HG03439 (cell line): ENCODE data around the gene CLP1.
"Not testable (repeated sequence)": the region's sequence is repeated elsewhere in the genome, so short reads cannot be mapped to it uniquely, and the experiment has no call there.

Experiments used
- ATAC-seq: cut with Tn5 transposase; IDR thresholded peaks from one replicate; pipeline ENCODE4 v1.9.1; 2021; ENCODE audit warnings: mild to moderate bottlenecking, moderate library complexity; ENCODE audit not compliant: unreplicated experiment

Gene CLP1

GRCh38 chr11:57640068-57640800 is 17.3 kb upstream of the CLP1 start:
- no peak for ATAC-seq

DNA sequence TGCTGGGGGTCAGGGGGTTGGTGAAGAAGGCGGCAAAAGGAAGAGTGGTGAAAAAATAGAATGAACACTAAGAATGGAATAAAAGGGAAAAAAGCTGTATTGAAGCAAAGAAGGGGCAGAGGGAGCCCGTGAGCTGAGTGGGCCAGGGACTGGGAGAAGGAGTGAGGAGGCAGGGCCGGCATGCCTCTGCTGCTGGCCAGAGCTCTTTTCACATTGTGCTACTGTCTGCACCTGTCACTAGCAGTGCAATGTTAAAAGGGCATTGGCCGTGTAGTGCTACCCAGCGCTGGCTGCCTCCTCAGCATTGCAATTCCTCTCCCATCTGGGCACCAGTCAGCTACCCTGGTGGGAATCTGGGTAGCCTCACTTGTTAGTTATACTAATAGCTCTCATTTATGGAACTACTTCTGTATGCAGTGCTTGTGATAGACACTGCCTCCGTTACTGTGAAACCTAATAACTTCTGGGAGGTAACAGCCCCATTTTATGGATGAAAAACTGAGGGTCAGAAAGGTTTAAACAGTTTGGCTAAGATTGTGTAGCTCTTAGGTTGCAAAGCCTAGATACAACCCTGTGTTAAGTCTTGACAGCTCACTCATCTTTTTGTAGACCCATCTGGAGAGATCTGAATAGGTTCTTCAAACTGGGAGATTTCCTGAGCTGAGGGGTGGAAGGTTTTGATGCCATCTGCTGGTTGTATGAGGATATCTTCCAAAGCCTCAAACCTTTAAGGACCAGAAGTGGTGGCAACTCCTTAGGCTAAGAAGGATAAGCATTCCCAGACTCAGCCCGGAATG is 16.4 kb upstream of the CLP1 start:
- no peak for ATAC-seq

DNA sequence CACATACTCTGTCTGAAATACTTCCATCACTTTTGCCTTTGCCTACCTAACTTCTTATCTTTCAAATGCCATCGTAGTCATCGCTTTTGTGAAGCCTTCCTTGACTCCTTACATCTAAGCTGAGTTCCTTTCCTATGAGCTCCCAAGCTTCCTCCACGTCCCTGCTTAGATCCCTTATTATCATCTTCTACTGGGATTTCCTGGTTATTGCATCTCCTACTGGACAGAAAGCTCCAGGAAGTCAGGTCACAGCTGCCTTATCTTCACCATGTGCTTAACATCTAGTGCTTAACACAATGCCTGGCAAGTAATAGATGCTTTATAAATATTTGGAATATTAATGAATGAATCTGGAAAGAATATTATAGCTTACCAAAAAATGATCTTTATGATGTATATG is 13.8 kb upstream of the CLP1 start:
- ATAC-seq, result no peak

- ATAC-seq, result no peak
These were observed 12.5 kb upstream of the CLP1 start for GRCh38 chr11:57644748-57645688.

DNA sequence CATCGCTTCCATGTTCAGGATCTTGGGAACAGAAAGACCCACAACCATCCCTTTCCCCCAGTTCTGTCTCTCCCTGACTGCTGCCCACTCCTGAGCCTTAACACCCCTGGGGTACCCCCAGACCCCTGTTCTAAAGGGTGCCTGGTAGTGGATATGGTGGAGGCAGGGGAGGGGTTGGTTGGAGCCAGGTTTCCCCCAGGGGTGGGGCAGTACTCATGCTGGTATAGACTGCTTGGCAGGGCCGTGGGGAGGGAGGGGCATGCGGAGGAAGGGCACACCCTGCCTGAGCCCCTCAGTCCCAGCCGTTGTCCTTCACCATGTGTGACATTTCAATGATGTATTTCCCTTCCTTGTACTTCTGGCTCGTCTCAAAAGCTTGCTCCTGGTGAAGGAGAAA is 11.9 kb upstream of the CLP1 start:
- no peak for ATAC-seq

- ATAC-seq, result no peak
These were observed 11.3 kb upstream of the CLP1 start for GRCh38 chr11:57646194-57646798.

DNA sequence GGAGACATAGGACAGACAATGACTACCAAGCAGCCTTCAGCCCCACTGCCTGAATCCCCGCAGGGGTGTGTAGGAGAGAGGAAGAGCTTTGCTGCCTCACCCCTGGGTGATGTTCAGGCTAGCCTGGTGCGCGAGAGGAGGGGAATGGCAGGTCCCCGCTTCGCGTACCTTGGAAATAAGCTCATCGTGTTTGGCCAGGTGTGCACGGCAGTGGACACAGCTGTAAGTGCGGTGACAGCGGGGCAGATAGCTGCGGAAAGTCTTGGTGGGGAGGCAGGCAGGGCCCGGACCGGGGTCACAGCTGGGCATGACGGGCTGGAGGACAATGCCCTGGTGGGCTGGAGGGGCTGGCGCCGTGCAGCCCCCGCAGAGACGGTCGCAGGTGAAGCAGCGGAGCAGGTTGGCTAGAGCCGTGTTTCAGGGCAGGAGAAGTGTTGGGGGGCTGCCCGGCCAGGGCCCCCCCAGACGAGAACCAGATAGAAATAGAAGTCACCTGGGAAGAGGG is 10.7 kb upstream of the CLP1 start:
- no peak for ATAC-seq

GRCh38 chr11:57647372-57647771 is 10.2 kb upstream of the CLP1 start:
- no peak for ATAC-seq

DNA sequence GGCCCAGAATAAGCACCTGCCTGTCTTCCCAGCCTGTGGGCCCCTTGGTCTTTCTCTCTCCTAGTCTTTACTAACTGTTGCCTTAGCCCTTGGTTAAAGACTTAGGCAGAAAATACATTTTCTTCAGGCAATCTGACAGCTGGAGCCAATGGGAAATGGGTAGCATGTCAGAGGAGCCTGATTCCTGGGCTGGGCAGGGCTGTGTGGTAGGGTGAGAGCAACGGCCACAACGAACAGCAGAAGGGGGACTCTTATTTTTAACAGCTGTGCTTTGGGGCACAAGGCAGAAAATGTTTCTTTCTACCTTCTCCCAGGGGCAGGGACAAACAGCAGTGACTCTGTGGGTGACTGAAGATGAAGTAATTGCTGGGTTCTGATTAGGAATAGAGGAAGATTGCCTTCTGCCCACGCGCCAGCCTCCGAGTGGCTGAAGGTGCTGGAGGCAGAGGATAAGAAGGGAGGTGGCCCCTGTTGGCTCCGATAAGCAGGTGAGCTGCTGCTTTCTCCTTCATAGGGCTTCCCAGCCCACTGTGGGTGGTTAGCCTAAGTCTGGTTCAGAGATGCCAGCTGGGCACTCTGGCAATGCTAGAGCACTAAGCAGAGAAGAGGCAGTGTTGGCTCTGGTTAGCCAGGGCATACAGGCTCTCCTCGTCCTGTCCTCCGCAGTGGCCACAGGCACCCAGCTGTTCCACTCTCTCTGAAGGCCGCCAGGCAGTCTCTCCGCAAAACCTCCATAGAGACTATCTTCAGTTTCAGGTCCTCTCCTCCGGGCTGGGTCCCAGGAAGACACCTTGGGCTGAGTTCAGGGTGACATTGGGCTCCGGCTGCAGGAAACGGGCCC is 9.4 kb upstream of the CLP1 start:
- no peak for ATAC-seq

DNA sequence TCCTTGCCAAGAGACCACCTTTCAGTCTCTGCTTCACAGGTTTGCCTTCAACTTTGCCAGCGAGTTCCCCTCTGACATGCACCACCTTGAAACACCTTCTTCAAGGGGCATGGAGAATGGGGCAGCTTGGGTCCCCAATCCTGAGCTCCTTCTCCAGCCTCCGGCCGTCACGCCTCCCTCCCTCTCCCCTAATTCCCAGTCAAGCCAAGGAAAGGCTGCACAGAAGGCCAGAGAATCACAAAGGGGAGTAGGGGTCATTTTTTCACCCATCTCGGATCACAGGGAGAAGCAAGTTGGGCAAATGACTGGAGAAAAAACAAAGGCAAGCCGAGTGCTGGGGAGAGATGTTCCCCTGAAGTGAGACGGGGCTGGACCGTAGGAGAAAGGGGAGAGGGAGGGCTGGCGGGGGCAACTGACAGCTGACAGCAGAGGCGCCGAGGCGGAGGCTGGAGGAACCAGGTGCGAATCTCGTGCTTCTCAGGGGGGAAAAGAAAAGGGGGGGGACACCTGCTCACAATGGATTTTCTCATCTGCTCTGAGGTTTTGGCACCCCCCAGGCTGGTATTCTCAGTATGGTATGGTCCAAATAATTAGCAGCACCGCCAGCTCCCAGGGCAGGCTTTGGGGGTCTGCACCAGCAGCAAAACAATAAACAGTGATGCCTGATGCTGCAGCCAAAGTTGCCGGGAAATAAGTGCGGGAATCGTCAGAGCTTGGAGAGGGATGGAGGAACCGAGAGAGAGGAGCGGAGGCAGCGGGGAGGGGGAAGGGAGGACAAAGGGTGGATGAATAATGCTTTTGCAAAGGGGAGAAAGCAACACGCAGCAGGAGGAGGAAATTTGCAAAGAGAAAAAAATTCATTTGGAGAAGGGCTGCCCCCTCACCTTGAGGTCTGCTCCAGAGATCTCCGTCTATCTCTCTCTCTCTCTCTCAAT is 8.5 kb upstream of the CLP1 start:
- no peak for ATAC-seq

DNA sequence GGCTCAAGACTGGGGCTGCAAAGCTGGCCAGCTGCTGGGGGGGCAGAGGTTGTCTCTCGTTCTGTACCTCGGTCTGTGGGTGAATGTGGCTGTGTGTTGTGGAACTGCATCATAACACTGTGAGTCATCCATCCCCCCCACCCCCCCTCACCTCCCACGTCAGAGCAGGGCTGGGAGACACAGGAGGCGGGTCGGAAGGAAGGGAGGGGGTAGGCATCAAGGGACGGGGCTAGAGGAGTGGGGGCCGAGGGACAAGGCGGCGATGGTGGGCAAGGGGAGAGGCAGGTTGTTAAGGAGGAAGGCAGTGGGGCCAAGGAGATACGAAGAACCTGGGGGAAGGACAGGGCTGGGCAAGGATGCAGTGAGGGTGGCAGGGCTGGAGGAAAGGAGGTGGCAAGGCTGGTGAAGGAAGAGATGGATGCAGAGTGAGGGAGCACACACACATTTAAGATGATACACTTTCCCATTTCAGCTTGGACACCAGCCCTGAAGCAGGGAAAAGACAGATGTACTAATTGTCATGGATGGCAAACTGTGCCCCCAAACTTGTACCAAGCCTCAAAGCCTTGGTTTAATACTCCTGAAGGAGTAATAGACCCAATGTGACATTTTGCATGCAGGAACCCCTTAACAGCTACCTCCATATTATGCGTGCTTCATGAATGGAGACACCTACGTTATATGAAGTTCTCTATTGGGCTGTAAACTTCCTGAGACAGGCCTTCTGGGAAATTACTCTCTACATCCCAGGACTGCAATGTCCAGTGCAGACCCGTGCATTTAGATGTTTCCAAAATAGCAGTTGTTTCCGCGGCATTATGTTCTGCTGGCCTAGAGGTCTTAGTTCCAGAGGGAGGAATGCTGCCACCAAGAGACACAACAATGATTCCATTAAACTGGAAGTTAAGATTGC is 7.5 kb upstream of the CLP1 start, which contains the start of gene YPEL4:
Gene YPEL4, minus strand, starts transcription at position 87 of the 913 bp plus-strand sequence. CDS start 2,805 bp downstream, outside the sequence.
- no peak for ATAC-seq

GRCh38 chr11:57650739-57651090 is 6.8 kb upstream of the CLP1 start:
- ATAC-seq, result no peak

GRCh38 chr11:57651408-57651807 is 6.2 kb upstream of the CLP1 start:
- ATAC-seq, result no peak

DNA sequence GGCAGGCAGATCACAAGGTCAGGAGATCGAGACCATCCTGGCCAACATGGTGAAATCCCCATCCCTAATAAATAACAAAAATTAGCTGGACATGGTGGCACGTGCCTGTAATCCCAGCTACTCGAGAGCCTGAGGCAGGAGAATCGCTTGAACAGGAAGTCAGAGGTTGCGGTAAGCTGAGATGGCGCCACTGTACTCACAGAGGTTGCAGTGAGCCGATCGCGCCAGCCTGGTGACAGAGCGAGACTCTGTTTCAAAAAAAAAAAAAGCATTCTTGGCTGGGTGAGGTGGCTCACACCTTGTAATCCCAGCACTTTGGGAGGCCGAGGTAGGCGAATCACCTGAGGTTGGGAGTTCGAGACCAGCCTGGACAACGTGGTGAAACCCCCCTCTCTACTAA is 5.3 kb upstream of the CLP1 start:
- ATAC-seq, result not testable (repeated sequence)

- ATAC-seq, result no peak
These were observed 4.9 kb upstream of the CLP1 start for GRCh38 chr11:57652662-57653061.

- no peak for ATAC-seq
These were observed 4.4 kb upstream of the CLP1 start for GRCh38 chr11:57653163-57653562.

- ATAC-seq, result no peak
These were observed 723 bp upstream of the CLP1 start for GRCh38 chr11:57656885-57657193.

DNA sequence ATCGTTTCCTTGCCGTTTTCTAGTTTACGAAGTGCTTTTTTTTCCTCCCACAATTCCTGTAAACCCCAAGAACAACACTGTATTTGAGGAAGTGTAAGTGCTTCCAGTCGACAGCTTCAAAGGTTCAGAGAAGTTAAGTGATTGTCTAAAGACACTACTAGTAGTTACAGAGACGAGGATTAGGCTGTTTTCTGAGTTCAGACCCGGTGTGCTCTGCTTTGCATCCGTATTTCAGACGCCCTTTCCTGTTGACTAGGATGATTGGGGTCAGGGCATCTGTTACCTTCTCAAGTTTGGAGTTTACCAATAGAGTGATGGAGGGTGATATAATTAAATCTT is 430 bp downstream of the CLP1 start:
- no peak for ATAC-seq
